Ishikawa (cell line): ENCODE results near the gene UBE2I.

Experiments used
- CEBPB ChIP-seq: IDR thresholded peaks from 2 replicates; pipeline ENCODE4 v1.6.1; 2012
- CREB1 ChIP-seq: IDR thresholded peaks from 2 replicates; pipeline ENCODE4 v1.6.1; 2012; ENCODE audit warnings: low read depth
- EGR1 ChIP-seq: IDR thresholded peaks from 2 replicates; pipeline ENCODE4 v1.6.1; 2012
- EP300 ChIP-seq: IDR thresholded peaks from 2 replicates; pipeline ENCODE4 v1.6.1; 2012; ENCODE audit warnings: borderline replicate concordance
- FOXM1 ChIP-seq: IDR thresholded peaks from 2 replicates; pipeline ENCODE4 v1.6.1; 2012; ENCODE audit warnings: low read depth, borderline replicate concordance
- MAX ChIP-seq: IDR thresholded peaks from 2 replicates; pipeline ENCODE4 v1.6.1; 2012
- NFIC ChIP-seq: IDR thresholded peaks from 2 replicates; pipeline ENCODE4 v1.6.1; 2012
- RAD21 ChIP-seq: IDR thresholded peaks from 2 replicates; pipeline ENCODE4 v1.6.1; 2012; ENCODE audit warnings: low read depth
- REST ChIP-seq: IDR thresholded peaks from 2 replicates; pipeline ENCODE4 v1.6.1; 2012; ENCODE audit warnings: low read depth, mild to moderate bottlenecking
- TAF1 ChIP-seq: IDR thresholded peaks from 2 replicates; pipeline ENCODE4 v1.6.1; 2012; ENCODE audit warnings: low read depth, mild to moderate bottlenecking
- TCF12 ChIP-seq: IDR thresholded peaks from 2 replicates; pipeline ENCODE4 v1.6.1; 2012; ENCODE audit warnings: low read depth
- TEAD4 ChIP-seq: IDR thresholded peaks from 2 replicates; pipeline ENCODE4 v1.6.1; 2012
- USF1 ChIP-seq: IDR thresholded peaks from 2 replicates; pipeline ENCODE4 v1.6.1; 2012
- YY1 ChIP-seq: IDR thresholded peaks from 2 replicates; pipeline ENCODE4 v1.6.1; 2012; ENCODE audit warnings: low read depth
- ZBTB7A ChIP-seq: IDR thresholded peaks from 2 replicates; pipeline ENCODE4 v1.6.1; 2012; ENCODE audit warnings: low read depth

The UBE2I gene

GRCh38 chr16:1346422-1347285 is 37.2 kb downstream of the UBE2I start:
- peak; percentile 38 for TF ChIP-seq RAD21
- TF ChIP-seq ZBTB7A, result no peak

GRCh38 chr16:1347286-1347855 is 37.9 kb downstream of the UBE2I start:
- no peak for TF ChIP-seq TCF12
- TF ChIP-seq ZBTB7A, result no peak
- no peak for TF ChIP-seq REST
- no peak for TF ChIP-seq RAD21

GRCh38 chr16:1347962-1348361 is 38.5 kb downstream of the UBE2I start:
- TF ChIP-seq MAX, result no peak
- no peak for TF ChIP-seq CREB1
- no peak for TF ChIP-seq NFIC
- TF ChIP-seq ZBTB7A, result no peak
- no peak for TF ChIP-seq USF1
- TF ChIP-seq TCF12, result no peak
- TF ChIP-seq EP300, result no peak
- TF ChIP-seq TAF1, result no peak
- TF ChIP-seq EGR1, result no peak
- TF ChIP-seq TEAD4, result no peak
- TF ChIP-seq REST, result no peak
- no peak for TF ChIP-seq FOXM1
- no peak for TF ChIP-seq YY1
- TF ChIP-seq CEBPB, result no peak
- no peak for TF ChIP-seq RAD21

- TF ChIP-seq TCF12, result no peak
- TF ChIP-seq ZBTB7A, result no peak
These were observed 39.0 kb downstream of the UBE2I start for GRCh38 chr16:1348441-1348840.

GRCh38 chr16:1348926-1349325 is 39.5 kb downstream of the UBE2I start:
- TF ChIP-seq TCF12 (no peak), CEBPB (no peak), REST (no peak), USF1 (no peak), EP300 (no peak), ZBTB7A (no peak), EGR1 (no peak), RAD21 (no peak), MAX (no peak)
